ENCODE measurements around the gene ZFX.

DNA sequence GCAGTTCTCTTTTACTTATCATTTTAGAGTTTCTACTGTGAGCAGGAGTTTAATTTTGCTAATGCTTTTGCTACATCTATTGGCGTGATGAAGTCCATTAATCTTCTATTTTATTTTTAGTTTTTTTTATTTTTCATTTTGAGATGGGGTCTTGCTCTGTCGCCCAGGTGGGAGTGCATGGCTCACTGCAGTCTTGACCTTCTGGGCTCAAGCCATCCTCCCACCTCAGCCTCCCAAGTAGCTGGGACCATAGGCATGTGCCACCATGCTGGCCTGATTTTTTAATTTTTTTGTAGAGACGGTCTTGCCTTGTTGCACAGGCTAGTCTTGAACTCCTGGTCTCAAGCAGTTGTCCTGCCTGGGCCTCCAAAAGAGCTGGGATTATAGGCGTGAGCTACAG lies 9.4 kb downstream of the ZFX start:
- TF ChIP-seq, protein P1, sequence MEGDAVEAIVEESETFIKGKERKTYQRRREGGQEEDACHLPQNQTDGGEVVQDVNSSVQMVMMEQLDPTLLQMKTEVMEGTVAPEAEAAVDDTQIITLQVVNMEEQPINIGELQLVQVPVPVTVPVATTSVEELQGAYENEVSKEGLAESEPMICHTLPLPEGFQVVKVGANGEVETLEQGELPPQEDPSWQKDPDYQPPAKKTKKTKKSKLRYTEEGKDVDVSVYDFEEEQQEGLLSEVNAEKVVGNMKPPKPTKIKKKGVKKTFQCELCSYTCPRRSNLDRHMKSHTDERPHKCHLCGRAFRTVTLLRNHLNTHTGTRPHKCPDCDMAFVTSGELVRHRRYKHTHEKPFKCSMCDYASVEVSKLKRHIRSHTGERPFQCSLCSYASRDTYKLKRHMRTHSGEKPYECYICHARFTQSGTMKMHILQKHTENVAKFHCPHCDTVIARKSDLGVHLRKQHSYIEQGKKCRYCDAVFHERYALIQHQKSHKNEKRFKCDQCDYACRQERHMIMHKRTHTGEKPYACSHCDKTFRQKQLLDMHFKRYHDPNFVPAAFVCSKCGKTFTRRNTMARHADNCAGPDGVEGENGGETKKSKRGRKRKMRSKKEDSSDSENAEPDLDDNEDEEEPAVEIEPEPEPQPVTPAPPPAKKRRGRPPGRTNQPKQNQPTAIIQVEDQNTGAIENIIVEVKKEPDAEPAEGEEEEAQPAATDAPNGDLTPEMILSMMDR (IDR thresholded peaks at IDR 0.05), result no peak
- no peak for TF ChIP-seq POLR2A (IDR thresholded peaks at IDR 0.05)

Measured in adrenal gland (tissue), 5 donors.